Thymus (tissue), 11 donors: ENCODE measurements around the gene TMEM151A. TPM values are rescaled to one million over a fixed set of nuclear protein-coding genes. Genes with fewer than 3 reads are reported as not detected.
A peak's percentile ranks its signal among the peaks of the same experiment; 100 is the strongest.

Experiments used
- DNase-seq, 9 donors: peaks; one replicate each; pipeline ENCODE4 v3.0.0-alpha.2; 2013; ENCODE audit warnings: low spot score in 9 of 9, low read depth in 6 of 9, missing footprints in 1 of 9
- H3K27ac ChIP-seq, 2 donors: one replicate each; pipeline ENCODE4 v1.5.1; 2013; ENCODE audit warnings: control low read depth in 1 of 2, low read depth in 1 of 2, low read length in 1 of 2, mild to moderate bottlenecking in 1 of 2, moderate library complexity in 1 of 2
- H3K27me3 ChIP-seq, 2 donors: one replicate each; pipeline ENCODE4 v1.5.1; 2013; ENCODE audit warnings: low read length in 1 of 2; ENCODE audit not compliant: control insufficient read depth in 2 of 2, insufficient read depth in 1 of 2
- H3K36me3 ChIP-seq, 2 donors: one replicate each; pipeline ENCODE4 v1.5.1; 2013; ENCODE audit warnings: low read length in 1 of 2, mild to moderate bottlenecking in 1 of 2, moderate library complexity in 1 of 2; ENCODE audit not compliant: control insufficient read depth in 2 of 2, insufficient read depth in 2 of 2
- H3K4me1 ChIP-seq, 2 donors: one replicate each; pipeline ENCODE4 v1.5.1; 2013; ENCODE audit warnings: low read length in 2 of 2; ENCODE audit not compliant: control insufficient read depth in 2 of 2, insufficient read depth in 2 of 2
- H3K4me3 ChIP-seq, 2 donors: one replicate each; pipeline ENCODE4 v1.5.1; 2013; ENCODE audit warnings: low read length in 2 of 2, control low read depth in 1 of 2, mild to moderate bottlenecking in 1 of 2
- H3K9me3 ChIP-seq, 2 donors: one replicate each; pipeline ENCODE4 v1.5.1; 2013; ENCODE audit warnings: low read length in 1 of 2, mild to moderate bottlenecking in 1 of 2; ENCODE audit not compliant: control insufficient read depth in 2 of 2, insufficient read depth in 1 of 2
- WGBS: extraction: QIAGEN DNeasy Blood & Tissue Kit; methylation state at CpG from one replicate; pipeline ENCODE4 v1.1.7; 2013; 5-methylcytosine and 5-hydroxymethylcytosine counted together
- polyA plus RNA-seq: library from polyadenylated mRNA; stranded (reverse); fragments of 200-250 nt; gene quantifications from one replicate; pipeline ENCODE4 v1.2.3, GENCODE V29; 2013
- total RNA-seq: library from RNA; stranded (reverse); fragments of 120-200 nt; gene quantifications from one replicate; pipeline ENCODE4 v1.2.4, GENCODE V29; 2013
- donor health status: healthy.

The TMEM151A gene
- total and polyA plus RNA-seq, 2 donors = 0.02 TPM; not detected in 1

- peaks cover 20 to 21% of the 10 kb centered on the region in 2 donors for H3K4me1 ChIP-seq
- no peak for DNase-seq
- peaks cover 58 to 60% of the 10 kb centered on the region in 2 donors for H3K36me3 ChIP-seq
- peaks cover 5 to 30% of the 10 kb centered on the region in 2 donors for H3K27me3 ChIP-seq
- peaks cover 0 to 4% of the 10 kb centered on the region in 2 donors for H3K9me3 ChIP-seq
- 98% methylated on average over 6 of the region's 6 CpGs for WGBS
- no peak overlapping the region for H3K27ac ChIP-seq
- H3K4me3 ChIP-seq = no peak overlapping the region
These were observed 47.5 kb downstream of the TMEM151A start for GRCh38 chr11:66339162-66339675.

- peaks cover 0 to 6% of the 10 kb centered on the region in 2 donors for H3K9me3 ChIP-seq
- H3K36me3 ChIP-seq = peaks cover 58 to 60% of the 10 kb centered on the region in 2 donors
- no peak for DNase-seq
- peaks cover 22 to 25% of the 10 kb centered on the region in 2 donors for H3K4me1 ChIP-seq
- no peak overlapping the region for H3K4me3 ChIP-seq
- 86% methylated on average over 14 of the region's 14 CpGs for whole genome bisulfite sequencing
- no peak overlapping the region for H3K27ac ChIP-seq
- H3K27me3 ChIP-seq = peaks cover 5 to 23% of the 10 kb centered on the region in 2 donors
These were observed 48.2 kb downstream of the TMEM151A start for GRCh38 chr11:66339686-66340483.

GRCh38 chr11:66340596-66341501, 49.2 kb downstream of the TMEM151A start:
- WGBS = 97% methylated on average over 28 of the region's 28 CpGs
- no peak for DNase-seq

GRCh38 chr11:66341502-66342126, 49.9 kb downstream of the TMEM151A start:
- WGBS = 97% methylated on average over 21 of the region's 21 CpGs
- Histone ChIP-seq H3K4me1 (peaks cover 26 to 34% of the 10 kb centered on the region in 2 donors), H3K4me3 (no peak overlapping the region), H3K27ac (no peak overlapping the region), H3K27me3 (peaks cover 0 to 6% of the 10 kb centered on the region in 2 donors), H3K9me3 (peaks cover 0 to 2% of the 10 kb centered on the region in 2 donors), H3K36me3 (peaks cover 58 to 60% of the 10 kb centered on the region in 2 donors)
- no peak for DNase-seq

More at GRCh38 chr11:66340596-66341501, 49.2 kb downstream of the TMEM151A start:
- Histone ChIP-seq H3K27me3 (peaks cover under 1 to 13% of the 10 kb centered on the region in 2 donors), H3K27ac (no peak overlapping the region), H3K4me3 (no peak overlapping the region), H3K4me1 (peaks cover 27 to 33% of the 10 kb centered on the region in 2 donors), H3K36me3 (peaks cover 58 to 60% of the 10 kb centered on the region in 2 donors), H3K9me3 (peaks cover 0 to 2% of the 10 kb centered on the region in 2 donors)

- DNase-seq = no peak
- Histone ChIP-seq H3K27me3 (no peaks in the 10 kb centered on the region), H3K36me3 (peaks cover 44 to 46% of the 10 kb centered on the region in 2 donors), H3K4me3 (no peak overlapping the region), H3K4me1 (peaks cover 28 to 34% of the 10 kb centered on the region in 2 donors), H3K9me3 (peaks cover 0 to 2% of the 10 kb centered on the region in 2 donors), H3K27ac (no peak overlapping the region)
- 98% methylated on average over 8 of the region's 8 CpGs for WGBS
These were observed 51.5 kb downstream of the TMEM151A start for GRCh38 chr11:66343176-66343575.

- peaks cover 28 to 37% of the 10 kb centered on the region in 2 donors for H3K4me1 ChIP-seq
- peaks cover 0 to 2% of the 10 kb centered on the region in 2 donors for H3K9me3 ChIP-seq
- no peaks in the 10 kb centered on the region for H3K27me3 ChIP-seq
- H3K4me3 ChIP-seq = peak within 1 kb of the TSS; percentile 97 to 100
- peaks cover 29 to 31% of the 10 kb centered on the region in 2 donors for H3K36me3 ChIP-seq
- peak within 1 kb of the TSS; percentile 80 to 88 for H3K27ac ChIP-seq
- under 1% methylated on average over 59 of the region's 59 CpGs for WGBS
- peak; percentile 89 to 98 (median 95) for DNase-seq
These were observed 53.0 kb downstream of the TMEM151A start, which contains the start of gene BRMS1 for GRCh38 chr11:66344550-66345315. Gene BRMS1, minus strand, starts transcription at chr11:66345104. Its CDS starts 2,870 bp downstream, at chr11:66342234.

GRCh38 chr11:66345316-66345649, 53.6 kb downstream of the TMEM151A start:
- no peak for DNase-seq
- Histone ChIP-seq H3K4me3 (peak overlapping the region; percentile 97 to 100), H3K36me3 (peaks cover 23 to 26% of the 10 kb centered on the region in 2 donors), H3K4me1 (peaks cover 28 to 37% of the 10 kb centered on the region in 2 donors), H3K27ac (peak overlapping the region; percentile 80 to 88), H3K27me3 (no peaks in the 10 kb centered on the region), H3K9me3 (peaks cover 0 to 2% of the 10 kb centered on the region in 2 donors)
- WGBS = 24% methylated on average over 7 of the region's 7 CpGs
